ENCODE measurements around the gene EPAS1.

DNA sequence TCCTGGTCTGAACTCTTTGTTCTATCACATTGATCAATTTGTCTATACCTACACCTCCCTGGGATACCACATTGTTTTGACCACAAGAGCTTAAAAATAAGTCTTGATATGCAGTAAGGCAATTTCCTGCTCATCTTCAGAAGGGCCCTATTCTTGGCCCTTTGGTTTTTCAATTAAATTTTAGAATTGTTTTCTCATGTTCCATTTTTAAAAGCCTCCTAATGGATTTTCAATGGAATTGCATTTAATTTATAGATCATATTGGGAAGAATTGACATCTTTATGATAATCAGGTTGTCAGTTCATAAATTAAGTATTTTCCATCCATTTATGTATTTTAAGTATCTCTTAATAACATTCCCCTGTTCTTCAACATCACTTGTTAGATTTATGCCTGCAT is 47.6 kb upstream of the EPAS1 start:
- TF ChIP-seq, protein P1, sequence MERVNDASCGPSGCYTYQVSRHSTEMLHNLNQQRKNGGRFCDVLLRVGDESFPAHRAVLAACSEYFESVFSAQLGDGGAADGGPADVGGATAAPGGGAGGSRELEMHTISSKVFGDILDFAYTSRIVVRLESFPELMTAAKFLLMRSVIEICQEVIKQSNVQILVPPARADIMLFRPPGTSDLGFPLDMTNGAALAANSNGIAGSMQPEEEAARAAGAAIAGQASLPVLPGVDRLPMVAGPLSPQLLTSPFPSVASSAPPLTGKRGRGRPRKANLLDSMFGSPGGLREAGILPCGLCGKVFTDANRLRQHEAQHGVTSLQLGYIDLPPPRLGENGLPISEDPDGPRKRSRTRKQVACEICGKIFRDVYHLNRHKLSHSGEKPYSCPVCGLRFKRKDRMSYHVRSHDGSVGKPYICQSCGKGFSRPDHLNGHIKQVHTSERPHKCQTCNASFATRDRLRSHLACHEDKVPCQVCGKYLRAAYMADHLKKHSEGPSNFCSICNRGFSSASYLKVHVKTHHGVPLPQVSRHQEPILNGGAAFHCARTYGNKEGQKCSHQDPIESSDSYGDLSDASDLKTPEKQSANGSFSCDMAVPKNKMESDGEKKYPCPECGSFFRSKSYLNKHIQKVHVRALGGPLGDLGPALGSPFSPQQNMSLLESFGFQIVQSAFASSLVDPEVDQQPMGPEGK (CRISPR knock-in tag; IDR thresholded peaks at IDR 0.05; ENCODE audit: borderline replicate concordance), result no peak
- no peak for TF ChIP-seq CSDC2 (CRISPR knock-in tag; IDR thresholded peaks at IDR 0.05)
- TF ChIP-seq BACH2 (CRISPR knock-in tag; IDR thresholded peaks at IDR 0.05; ENCODE audit: borderline replicate concordance), result no peak
- no peak for TF ChIP-seq PPARA (CRISPR knock-in tag; IDR thresholded peaks at IDR 0.05; ENCODE audit: borderline replicate concordance)
- TF ChIP-seq ZNF565 (CRISPR knock-in tag; conservative IDR thresholded peaks at IDR 0.05; ENCODE audit: low read depth), result no peak
- no peak for TF ChIP-seq ZNF8 (CRISPR knock-in tag; IDR thresholded peaks at IDR 0.05)
